Measurements from ENCODE around the gene IGLL5.

The IGLL5 gene

GRCh38 chr22:22938672-22939587 lies 51.3 kb downstream of the IGLL5 start:
- DNase-seq (ENCODE audit: low read depth in 2 of 2) = no peak

DNA sequence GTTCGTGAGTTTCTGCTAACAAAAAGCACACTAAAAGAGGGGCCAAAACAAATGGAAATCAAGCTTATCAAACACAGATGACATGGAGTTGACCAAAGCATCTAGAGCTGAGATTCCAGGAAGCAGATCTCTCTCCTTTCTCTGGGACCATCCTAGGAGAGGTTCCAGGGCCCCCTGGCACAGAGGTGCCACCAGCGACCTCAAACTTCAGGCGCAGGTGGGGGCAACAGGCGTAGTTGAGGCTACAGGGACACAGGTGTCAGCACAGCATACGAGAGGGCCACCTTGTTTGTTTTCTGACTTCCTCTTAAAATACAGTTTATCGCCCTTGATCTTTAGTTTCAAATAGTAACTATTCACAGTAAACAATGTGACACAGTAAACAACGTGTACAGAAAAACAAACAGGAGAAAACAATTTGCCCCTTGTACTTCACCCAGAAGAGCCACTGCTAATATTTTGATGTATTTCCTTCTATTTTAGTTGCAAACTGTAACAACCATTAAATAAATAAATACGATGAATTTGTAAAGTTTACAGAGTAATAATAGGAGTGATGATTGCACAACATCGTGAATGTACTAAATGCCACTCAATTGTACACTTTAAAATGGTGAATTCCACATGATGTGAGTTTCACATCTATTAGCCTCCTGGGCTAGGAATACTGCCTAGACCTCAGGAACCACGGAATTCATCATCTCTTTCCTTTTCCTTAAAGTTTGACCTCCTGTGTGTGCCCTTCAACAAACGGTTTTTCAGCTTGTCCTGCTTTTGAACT lies 52.2 kb downstream of the IGLL5 start:
- DNase-seq (ENCODE audit: low read depth in 2 of 2) = no peak

GRCh38 chr22:22940961-22941605 lies 53.5 kb downstream of the IGLL5 start:
- DNase-seq (ENCODE audit: low read depth in 2 of 2) = no peak

GRCh38 chr22:22941831-22942510 lies 54.4 kb downstream of the IGLL5 start:
- DNase-seq (ENCODE audit: low read depth in 2 of 2) = no peak

GRCh38 chr22:22942511-22943329 lies 55.1 kb downstream of the IGLL5 start:
- DNase-seq (ENCODE audit: low read depth in 2 of 2) = peak; percentile 70 to 76

- no peak for DNase-seq (ENCODE audit: low read depth in 2 of 2)
These were observed 56.1 kb downstream of the IGLL5 start for GRCh38 chr22:22943521-22944267.

DNA sequence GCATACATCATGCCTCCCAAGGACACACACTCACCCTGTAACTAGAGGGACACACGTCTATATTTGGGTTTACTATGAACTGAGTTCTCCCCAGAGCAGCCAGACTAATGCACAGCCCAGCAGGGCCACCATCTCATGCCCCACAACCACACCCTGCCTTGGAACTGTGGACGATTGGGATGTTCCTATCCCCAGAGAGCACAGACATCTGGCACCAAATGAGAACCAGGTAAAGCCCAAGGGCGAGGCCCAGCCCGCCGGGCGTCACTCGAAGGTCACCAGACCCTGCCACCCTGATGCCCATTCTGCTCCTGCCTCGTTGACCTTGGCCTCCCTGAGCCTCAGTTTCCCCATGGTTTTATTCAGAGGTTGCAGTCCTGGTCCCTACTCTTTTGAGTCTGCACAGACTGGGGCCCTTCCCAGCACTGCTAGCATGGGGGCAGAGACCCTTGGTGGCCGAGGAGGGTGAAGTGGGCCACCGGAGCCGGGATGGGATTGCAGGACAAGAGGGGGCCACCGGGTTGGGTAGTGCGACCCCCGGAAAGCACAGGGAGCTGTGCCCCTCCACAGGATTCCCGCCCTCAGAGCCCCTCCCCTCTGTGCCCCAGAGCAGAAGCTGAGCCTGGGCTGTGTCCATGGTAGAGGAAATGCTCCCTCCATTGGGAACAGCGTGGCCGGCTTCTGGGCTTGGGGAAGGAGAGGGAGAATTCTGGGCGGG lies 56.8 kb downstream of the IGLL5 start:
- no peak for DNase-seq (ENCODE audit: low read depth in 2 of 2)

GRCh38 chr22:22945195-22945594 lies 57.6 kb downstream of the IGLL5 start:
- no peak for DNase-seq (ENCODE audit: low read depth in 2 of 2)
